ENCODE results near the gene PCDHGB7. TPM values are rescaled to one million over a fixed set of nuclear protein-coding genes. Genes with fewer than 3 reads are reported as not detected.

Gene PCDHGB7
- total and polyA plus RNA-seq, 4 donors, result 0.74 to 3.1 (median 1.2) TPM

DNA sequence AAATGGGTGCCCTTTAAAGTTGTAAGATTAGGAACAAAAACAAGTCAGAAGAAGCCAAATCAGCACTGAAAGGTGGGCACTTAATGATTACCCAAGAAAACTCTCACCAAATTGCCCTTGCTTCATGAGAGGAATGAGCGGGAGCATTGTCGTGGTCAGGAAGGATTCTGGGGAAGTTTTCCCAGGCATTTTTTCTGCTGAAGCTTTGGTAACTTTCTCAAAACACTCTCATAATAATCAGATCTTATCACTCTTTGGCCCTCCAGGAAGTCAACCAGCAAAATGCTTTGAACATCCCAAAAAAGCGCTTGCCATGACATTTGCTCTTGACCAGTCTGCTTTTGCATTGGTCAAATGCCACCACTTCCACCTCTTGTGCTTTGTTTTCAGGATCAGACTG is 47.9 kb downstream of the PCDHGB7 start (continued):
- TF ChIP-seq, protein P1, sequence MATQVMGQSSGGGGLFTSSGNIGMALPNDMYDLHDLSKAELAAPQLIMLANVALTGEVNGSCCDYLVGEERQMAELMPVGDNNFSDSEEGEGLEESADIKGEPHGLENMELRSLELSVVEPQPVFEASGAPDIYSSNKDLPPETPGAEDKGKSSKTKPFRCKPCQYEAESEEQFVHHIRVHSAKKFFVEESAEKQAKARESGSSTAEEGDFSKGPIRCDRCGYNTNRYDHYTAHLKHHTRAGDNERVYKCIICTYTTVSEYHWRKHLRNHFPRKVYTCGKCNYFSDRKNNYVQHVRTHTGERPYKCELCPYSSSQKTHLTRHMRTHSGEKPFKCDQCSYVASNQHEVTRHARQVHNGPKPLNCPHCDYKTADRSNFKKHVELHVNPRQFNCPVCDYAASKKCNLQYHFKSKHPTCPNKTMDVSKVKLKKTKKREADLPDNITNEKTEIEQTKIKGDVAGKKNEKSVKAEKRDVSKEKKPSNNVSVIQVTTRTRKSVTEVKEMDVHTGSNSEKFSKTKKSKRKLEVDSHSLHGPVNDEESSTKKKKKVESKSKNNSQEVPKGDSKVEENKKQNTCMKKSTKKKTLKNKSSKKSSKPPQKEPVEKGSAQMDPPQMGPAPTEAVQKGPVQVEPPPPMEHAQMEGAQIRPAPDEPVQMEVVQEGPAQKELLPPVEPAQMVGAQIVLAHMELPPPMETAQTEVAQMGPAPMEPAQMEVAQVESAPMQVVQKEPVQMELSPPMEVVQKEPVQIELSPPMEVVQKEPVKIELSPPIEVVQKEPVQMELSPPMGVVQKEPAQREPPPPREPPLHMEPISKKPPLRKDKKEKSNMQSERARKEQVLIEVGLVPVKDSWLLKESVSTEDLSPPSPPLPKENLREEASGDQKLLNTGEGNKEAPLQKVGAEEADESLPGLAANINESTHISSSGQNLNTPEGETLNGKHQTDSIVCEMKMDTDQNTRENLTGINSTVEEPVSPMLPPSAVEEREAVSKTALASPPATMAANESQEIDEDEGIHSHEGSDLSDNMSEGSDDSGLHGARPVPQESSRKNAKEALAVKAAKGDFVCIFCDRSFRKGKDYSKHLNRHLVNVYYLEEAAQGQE (IDR thresholded peaks at IDR 0.05), result no peak
- TF ChIP-seq, protein P2, sequence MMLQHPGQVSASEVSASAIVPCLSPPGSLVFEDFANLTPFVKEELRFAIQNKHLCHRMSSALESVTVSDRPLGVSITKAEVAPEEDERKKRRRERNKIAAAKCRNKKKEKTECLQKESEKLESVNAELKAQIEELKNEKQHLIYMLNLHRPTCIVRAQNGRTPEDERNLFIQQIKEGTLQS (IDR thresholded peaks at IDR 0.05), result no peak

Other genes starting within 250 kb of the PCDHGB7 start
Only the 30 nearest of the 37 such genes appear.
- under 1 TPM; 0.23 to 0.33 TPM for gene PCDHB11, start 218.1 kb upstream of the PCDHGB7 start, total RNA-seq
- under 1 TPM; 0.08 to 0.09 TPM for gene PCDHB11, start 218.1 kb upstream of the PCDHGB7 start, polyA plus RNA-seq
- gene PCDHB12, start 209.0 kb upstream of the PCDHGB7 start, total RNA-seq, result under 1 TPM; 0.28 to 0.33 TPM
- gene PCDHB12, start 209.0 kb upstream of the PCDHGB7 start, polyA plus RNA-seq, result under 1 TPM; 0.06 to 0.12 TPM
- gene PCDHB13, start 203.8 kb upstream of the PCDHGB7 start, total RNA-seq, result under 1 TPM; 0.19 to 0.42 TPM
- gene PCDHB13, start 203.8 kb upstream of the PCDHGB7 start, polyA plus RNA-seq, result under 1 TPM; 0.11 to 0.17 TPM
- gene PCDHB14, start 194.3 kb upstream of the PCDHGB7 start, total RNA-seq, result under 1 TPM; 0.42 to 0.47 TPM
- gene PCDHB14, start 194.3 kb upstream of the PCDHGB7 start, polyA plus RNA-seq, result under 1 TPM; 0.10 to 0.23 TPM
- gene PCDHB15, start 172.3 kb upstream of the PCDHGB7 start, total RNA-seq, result under 1 TPM; 0.28 to 0.59 TPM
- under 1 TPM; 0.21 to 0.52 TPM for gene PCDHB15, start 172.3 kb upstream of the PCDHGB7 start, polyA plus RNA-seq
- under 1 TPM; 0.19 to 0.42 TPM for gene SLC25A2, start 113.6 kb upstream of the PCDHGB7 start, total RNA-seq
- not detected for gene SLC25A2, start 113.6 kb upstream of the PCDHGB7 start, polyA plus RNA-seq
- gene TAF7, start 96.9 kb upstream of the PCDHGB7 start, total RNA-seq, result 10 to 100 TPM; 25.7 to 36.3 TPM
- gene TAF7, start 96.9 kb upstream of the PCDHGB7 start, polyA plus RNA-seq, result 10 to 100 TPM; 23.5 to 30.8 TPM
- gene PCDHGA1, start 87.2 kb upstream of the PCDHGB7 start, total RNA-seq, result under 1 TPM; 0.05 to 0.08 TPM
- under 1 TPM in 1 of 2 donors, not detected in 1; 0.05 TPM for gene PCDHGA1, start 87.2 kb upstream of the PCDHGB7 start, polyA plus RNA-seq
- gene PCDHGA2, start 78.9 kb upstream of the PCDHGB7 start, total RNA-seq, result under 1 TPM; 0.23 to 0.42 TPM
- gene PCDHGA2, start 78.9 kb upstream of the PCDHGB7 start, polyA plus RNA-seq, result under 1 TPM; 0.26 to 0.46 TPM
- gene PCDHGA3, start 73.8 kb upstream of the PCDHGB7 start, total RNA-seq, result under 1 TPM; 0.09 to 0.59 TPM
- under 1 TPM; 0.25 to 0.32 TPM for gene PCDHGA3, start 73.8 kb upstream of the PCDHGB7 start, polyA plus RNA-seq
- gene PCDHGB1, start 67.6 kb upstream of the PCDHGB7 start, total RNA-seq, result under 1 TPM; 0.14 to 0.75 TPM
- gene PCDHGB1, start 67.6 kb upstream of the PCDHGB7 start, polyA plus RNA-seq, result under 1 TPM; 0.10 to 0.11 TPM
- gene PCDHGA4, start 62.7 kb upstream of the PCDHGB7 start, total RNA-seq, result under 1 TPM; 0.23 to 0.92 TPM
- under 1 TPM; 0.15 to 0.21 TPM for gene PCDHGA4, start 62.7 kb upstream of the PCDHGB7 start, polyA plus RNA-seq
- gene PCDHGB2, start 57.7 kb upstream of the PCDHGB7 start, total RNA-seq, result 1 to 10 TPM in 1 of 2 donors, under 1 TPM in 1; 0.47 to 1.0 TPM
- under 1 TPM in 1 of 2 donors, not detected in 1; 0.28 TPM for gene PCDHGB2, start 57.7 kb upstream of the PCDHGB7 start, polyA plus RNA-seq
- under 1 TPM; 0.09 to 0.50 TPM for gene PCDHGA5, start 53.5 kb upstream of the PCDHGB7 start, total RNA-seq
- under 1 TPM; 0.04 to 0.08 TPM for gene PCDHGA5, start 53.5 kb upstream of the PCDHGB7 start, polyA plus RNA-seq
- gene PCDHGB3, start 47.4 kb upstream of the PCDHGB7 start, total RNA-seq, result 1 to 10 TPM in 1 of 2 donors, under 1 TPM in 1; 0.37 to 1.2 TPM
- under 1 TPM in 1 of 2 donors, not detected in 1; 0.07 TPM for gene PCDHGB3, start 47.4 kb upstream of the PCDHGB7 start, polyA plus RNA-seq
- under 1 TPM; 0.37 to 0.67 TPM for gene PCDHGA6, start 43.8 kb upstream of the PCDHGB7 start, total RNA-seq
- gene PCDHGA6, start 43.8 kb upstream of the PCDHGB7 start, polyA plus RNA-seq, result under 1 TPM; 0.08 to 0.18 TPM
- gene PCDHGA7, start 34.9 kb upstream of the PCDHGB7 start, total RNA-seq, result under 1 TPM; 0.19 to 0.67 TPM
- gene PCDHGA7, start 34.9 kb upstream of the PCDHGB7 start, polyA plus RNA-seq, result under 1 TPM; 0.21 TPM
- gene PCDHGB4, start 30.0 kb upstream of the PCDHGB7 start, total RNA-seq, result 1 to 10 TPM; 1.7 to 2.8 TPM
- 1 to 10 TPM in 1 of 2 donors, under 1 TPM in 1; 0.76 to 1.4 TPM for gene PCDHGB4, start 30.0 kb upstream of the PCDHGB7 start, polyA plus RNA-seq
- under 1 TPM; 0.14 to 0.75 TPM for gene PCDHGA8, start 25.0 kb upstream of the PCDHGB7 start, total RNA-seq
- gene PCDHGA8, start 25.0 kb upstream of the PCDHGB7 start, polyA plus RNA-seq, result under 1 TPM; 0.02 to 0.13 TPM
- 1 to 10 TPM; 2.5 to 3.8 TPM for gene PCDHGB5, start 19.7 kb upstream of the PCDHGB7 start, total RNA-seq
- gene PCDHGB5, start 19.7 kb upstream of the PCDHGB7 start, polyA plus RNA-seq, result 1 to 10 TPM in 1 of 2 donors, under 1 TPM in 1; 0.76 to 2.0 TPM
- 1 to 10 TPM in 1 of 2 donors, under 1 TPM in 1; 0.51 to 2.8 TPM for gene PCDHGA9, start 14.9 kb upstream of the PCDHGB7 start, total RNA-seq
- under 1 TPM; 0.11 to 0.63 TPM for gene PCDHGA9, start 14.9 kb upstream of the PCDHGB7 start, polyA plus RNA-seq
- gene PCDHGB6, start 9.7 kb upstream of the PCDHGB7 start, total RNA-seq, result 1 to 10 TPM; 1.4 to 2.8 TPM
- gene PCDHGB6, start 9.7 kb upstream of the PCDHGB7 start, polyA plus RNA-seq, result 1 to 10 TPM in 1 of 2 donors, under 1 TPM in 1; 0.53 to 1.8 TPM
- gene PCDHGA10, start 4.7 kb upstream of the PCDHGB7 start, total RNA-seq, result 1 to 10 TPM; 2.0 to 3.9 TPM
- gene PCDHGA10, start 4.7 kb upstream of the PCDHGB7 start, polyA plus RNA-seq, result 1 to 10 TPM; 1.2 to 1.3 TPM
- gene PCDHGA11, start 3.4 kb downstream of the PCDHGB7 start, total RNA-seq, result 1 to 10 TPM in 1 of 2 donors, under 1 TPM in 1; 0.75 to 2.5 TPM
- gene PCDHGA11, start 3.4 kb downstream of the PCDHGB7 start, polyA plus RNA-seq, result under 1 TPM; 0.22 to 0.25 TPM
- gene PCDHGA12, start 12.8 kb downstream of the PCDHGB7 start, total RNA-seq, result 1 to 10 TPM in 1 of 2 donors, under 1 TPM in 1; 0.37 to 1.9 TPM
- under 1 TPM; 0.39 to 0.74 TPM for gene PCDHGA12, start 12.8 kb downstream of the PCDHGB7 start, polyA plus RNA-seq
- 1 to 10 TPM; 3.7 to 5.7 TPM for gene PCDHGC3, start 58.3 kb downstream of the PCDHGB7 start, total RNA-seq
- 10 to 100 TPM in 1 of 2 donors, 1 to 10 TPM in 1; 6.8 to 11.0 TPM for gene PCDHGC3, start 58.3 kb downstream of the PCDHGB7 start, polyA plus RNA-seq
- gene PCDHGC4, start 67.4 kb downstream of the PCDHGB7 start, total RNA-seq, result 1 to 10 TPM in 1 of 2 donors, under 1 TPM in 1; 0.33 to 1.4 TPM
- not detected for gene PCDHGC4, start 67.4 kb downstream of the PCDHGB7 start, polyA plus RNA-seq
- gene PCDHGC5, start 71.4 kb downstream of the PCDHGB7 start, total RNA-seq, result 1 to 10 TPM in 1 of 2 donors, under 1 TPM in 1; 0.19 to 1.1 TPM
- gene PCDHGC5, start 71.4 kb downstream of the PCDHGB7 start, polyA plus RNA-seq, result under 1 TPM in 1 of 2 donors, not detected in 1; 0.02 TPM
- 10 to 100 TPM; 51.5 to 73.9 TPM for gene DIAPH1, start 201.3 kb downstream of the PCDHGB7 start, total RNA-seq
- gene DIAPH1, start 201.3 kb downstream of the PCDHGB7 start, polyA plus RNA-seq, result 10 to 100 TPM; 67.8 to 74.7 TPM
- gene HDAC3, start 219.2 kb downstream of the PCDHGB7 start, total RNA-seq, result 10 to 100 TPM; 42.3 to 45.3 TPM
- gene HDAC3, start 219.2 kb downstream of the PCDHGB7 start, polyA plus RNA-seq, result 10 to 100 TPM; 20.1 to 28.0 TPM

All from liver (tissue), 5 donors.